Osteocyte (in vitro differentiated cells): ENCODE results near the gene NEUROD1. TPM values are rescaled to one million over a fixed set of nuclear protein-coding genes. Genes with fewer than 3 reads are reported as not detected.
"Not testable (repeated sequence)": the region's sequence is repeated elsewhere in the genome, so short reads cannot be mapped to it uniquely, and the experiment has no call there.

Source experiments
- DNase-seq: peaks from one replicate; pipeline ENCODE4 v3.0.0; 2021; ENCODE audit warnings: mixed read lengths; ENCODE audit not compliant: unreplicated experiment; ENCODE audit errors: extremely low spot score
- H3K27ac Mint-ChIP-seq: one replicate; pipeline ENCODE4 v1.8.0; 2021; ENCODE audit warnings: mild to moderate bottlenecking, mixed read lengths; ENCODE audit not compliant: unreplicated experiment
- H3K27me3 Mint-ChIP-seq: one replicate; pipeline ENCODE4 v1.8.0; 2021; ENCODE audit warnings: mixed read lengths; ENCODE audit not compliant: unreplicated experiment
- H3K36me3 Mint-ChIP-seq: one replicate; pipeline ENCODE4 v1.8.0; 2021; ENCODE audit warnings: mixed read lengths; ENCODE audit not compliant: unreplicated experiment
- H3K4me1 Mint-ChIP-seq: one replicate; pipeline ENCODE4 v1.8.0; 2021; ENCODE audit warnings: mixed read lengths; ENCODE audit not compliant: unreplicated experiment
- H3K4me3 Mint-ChIP-seq: one replicate; pipeline ENCODE4 v1.8.0; 2021; ENCODE audit warnings: mild to moderate bottlenecking, moderate library complexity, mixed read lengths; ENCODE audit not compliant: unreplicated experiment
- H3K9me3 Mint-ChIP-seq: one replicate; pipeline ENCODE4 v1.8.0; 2021; ENCODE audit warnings: mixed read lengths; ENCODE audit not compliant: unreplicated experiment
- CTCF ChIP-seq: fragments of 200-600 bp; sonication (generic); IDR thresholded peaks from 2 replicates; pipeline ENCODE4 v1.5.0; 2021; ENCODE audit warnings: antibody characterized with exemption, mild to moderate bottlenecking, moderate library complexity
- long read RNA-seq: library from polyadenylated mRNA; unstranded; transcript quantifications from one replicate; pipeline ENCODE4 v2.0.0, GENCODE V29; 2021
- total RNA-seq: library from RNA; stranded (reverse); gene quantifications from 2 replicates; pipeline ENCODE4 v1.2.1, GENCODE V29; 2021

NEUROD1 gene
- total RNA-seq, result not detected in 2 replicates
- long read RNA-seq, result 0 reads

GRCh38 chr2:181680055-181680936 is at the start of gene NEUROD1:
NEUROD1 (minus strand) TSS chr2:181680517; CDS start chr2:181678860, 1,657 bp downstream.
- H3K9me3 Mint-ChIP-seq, result peaks cover 4% of the 10 kb centered on the region
- H3K4me1 Mint-ChIP-seq, result peaks cover 35% of the 10 kb centered on the region
- H3K27me3 Mint-ChIP-seq, result peaks cover 87% of the 10 kb centered on the region

GRCh38 chr2:181725476-181725875 is 45.2 kb upstream of the NEUROD1 start:
- no peak overlapping the region for H3K27ac Mint-ChIP-seq
- no peaks in the 10 kb centered on the region for H3K36me3 Mint-ChIP-seq
- no peaks in the 10 kb centered on the region for H3K9me3 Mint-ChIP-seq
- no peaks in the 10 kb centered on the region for H3K4me1 Mint-ChIP-seq
- TF ChIP-seq CTCF, result no peak
- peaks cover 18% of the 10 kb centered on the region for H3K27me3 Mint-ChIP-seq
- H3K4me3 Mint-ChIP-seq, result no peak overlapping the region
- DNase-seq, result no peak

More at GRCh38 chr2:181680055-181680936, at the start of gene NEUROD1:
- Mint-ChIP-seq H3K27ac (no peak within 1 kb of the TSS), H3K36me3 (no peaks in the 10 kb centered on the region), H3K4me3 (peak within 1 kb of the TSS; percentile 55)
- TF ChIP-seq CTCF, result no peak
- no peak for DNase-seq

GRCh38 chr2:181724662-181725061 is 44.3 kb upstream of the NEUROD1 start:
- H3K4me3 Mint-ChIP-seq, result no peak overlapping the region
- H3K9me3 Mint-ChIP-seq, result no peaks in the 10 kb centered on the region
- no peak overlapping the region for H3K27ac Mint-ChIP-seq
- H3K27me3 Mint-ChIP-seq, result peaks cover 16% of the 10 kb centered on the region
- no peaks in the 10 kb centered on the region for H3K36me3 Mint-ChIP-seq
- no peak for DNase-seq
- no peak for TF ChIP-seq CTCF
- H3K4me1 Mint-ChIP-seq, result no peaks in the 10 kb centered on the region

GRCh38 chr2:181723731-181724130 is 43.4 kb upstream of the NEUROD1 start:
- no peaks in the 10 kb centered on the region for H3K9me3 Mint-ChIP-seq
- no peaks in the 10 kb centered on the region for H3K36me3 Mint-ChIP-seq
- no peak for DNase-seq
- no peak overlapping the region for H3K27ac Mint-ChIP-seq
- H3K27me3 Mint-ChIP-seq, result peaks cover 16% of the 10 kb centered on the region
- no peaks in the 10 kb centered on the region for H3K4me1 Mint-ChIP-seq
- TF ChIP-seq CTCF, result no peak
- H3K4me3 Mint-ChIP-seq, result no peak overlapping the region

GRCh38 chr2:181715033-181715630 is 34.8 kb upstream of the NEUROD1 start:
- no peak overlapping the region for H3K27ac Mint-ChIP-seq
- H3K4me1 Mint-ChIP-seq, result no peaks in the 10 kb centered on the region
- DNase-seq, result peak; percentile 86
- H3K4me3 Mint-ChIP-seq, result no peak overlapping the region
- peaks cover 12% of the 10 kb centered on the region for H3K27me3 Mint-ChIP-seq
- peak; percentile 79 for TF ChIP-seq CTCF
- H3K9me3 Mint-ChIP-seq, result no peaks in the 10 kb centered on the region
- no peaks in the 10 kb centered on the region for H3K36me3 Mint-ChIP-seq

- not testable (repeated sequence) for H3K4me1 Mint-ChIP-seq, H3K27ac Mint-ChIP-seq, H3K36me3 Mint-ChIP-seq, H3K4me3 Mint-ChIP-seq, H3K9me3 Mint-ChIP-seq, DNase-seq
- H3K27me3 Mint-ChIP-seq, result peaks cover 30% of the 10 kb centered on the region
Measured at GRCh38 chr2:181711051-181711450, 30.7 kb upstream of the NEUROD1 start.

GRCh38 chr2:181702519-181702918 is 22.2 kb upstream of the NEUROD1 start:
- not testable (repeated sequence) for H3K4me3 Mint-ChIP-seq, DNase-seq, H3K27ac Mint-ChIP-seq, H3K4me1 Mint-ChIP-seq, H3K9me3 Mint-ChIP-seq, H3K36me3 Mint-ChIP-seq
- H3K27me3 Mint-ChIP-seq, result peaks cover 28% of the 10 kb centered on the region
